Measurements from ENCODE around the gene VIM. TPM values are rescaled to one million over a fixed set of nuclear protein-coding genes. Genes with fewer than 3 reads are reported as not detected.

The VIM gene
- total RNA-seq, 1 experiment from 2014 or later = 7.2 TPM

- no peak overlapping the region for H3K4me2 ChIP-seq (ENCODE audit: low read length)
- no TSS peak for BruUV-seq (replicated peaks)
- TF ChIP-seq YY1 (IDR thresholded peaks at IDR 0.05; ENCODE audit: extremely low read depth, insufficient replicate concordance, low read depth, low read length) = no peak
- no peak for TF ChIP-seq ZNF274 (IDR thresholded peaks at IDR 0.05; ENCODE audit: low read depth, low read length)
- TF ChIP-seq SIN3A (IDR thresholded peaks at IDR 0.05; ENCODE audit: low read depth) = no peak
- no peak for TF ChIP-seq EGR1 (IDR thresholded peaks at IDR 0.05; ENCODE audit: low read depth)
- ChIA-PET POLR2A (interaction anchor here (1.5 to 2.4 kb wide), 2 partner anchors 12 to 321 kb away, joined by 6 to 13 read pairs; partner anchors contain the start of gene TRDMT1), CTCF (no interaction called here), RAD21 (ENCODE audit: low non-redundant PET in 1 of 2, low total read pairs in 2 of 2, uncharacterized antibody in 2 of 2, unreplicated experiment in 2 of 2) (no interaction called here)
- H3K9me3 ChIP-seq (ENCODE audit: control insufficient read depth in 1 of 2, insufficient read depth in 1 of 2, low read depth in 1 of 2, low read length in 2 of 2) = no peaks in the 10 kb centered on the region
- H3K36me3 ChIP-seq (ENCODE audit: control insufficient read depth in 1 of 2, insufficient read depth in 2 of 2, low read length in 2 of 2) = no peaks in the 10 kb centered on the region
- no peaks in the 10 kb centered on the region for H4K20me1 ChIP-seq (ENCODE audit: insufficient read depth)
- H3K9me2 ChIP-seq (ENCODE audit: insufficient read depth) = no peaks in the 10 kb centered on the region
- ATAC-seq (no peak), DNase-seq (ENCODE audit: low read depth, low spot score) (no peak)
- H3K4me1 ChIP-seq (ENCODE audit: control insufficient read depth in 1 of 2, insufficient read depth in 2 of 2, low read length in 2 of 2) = peaks cover 24 to 35% of the 10 kb centered on the region in 2 experiments
- no peaks in the 10 kb centered on the region for H3K79me2 ChIP-seq (ENCODE audit: insufficient read depth, low read length)
- H3K27me3 ChIP-seq (ENCODE audit: insufficient read depth, low read length) = no peaks in the 10 kb centered on the region
- H3K27ac ChIP-seq (ENCODE audit: low read depth, low read length) = no peak overlapping the region
- no peak overlapping the region for H2AFZ ChIP-seq (ENCODE audit: low read depth, low read length, poor library complexity, severe bottlenecking)
- no peak overlapping the region for H3K4me3 ChIP-seq (replicated peaks in 1 of 2; ENCODE audit: low read depth in 1 of 2, low read length in 2 of 2)
- H3K9ac ChIP-seq (ENCODE audit: low read length) = no peak overlapping the region
- intact Hi-C loops (cut with micrococcal nuclease) = no loop called here
These were observed 15.2 kb upstream of the VIM start for GRCh38 chr10:17212802-17213221.

GRCh38 chr10:17213646-17214349, 14.2 kb upstream of the VIM start:
- no peak overlapping the region for H3K27ac ChIP-seq (ENCODE audit: low read depth, low read length)
- H3K79me2 ChIP-seq (ENCODE audit: insufficient read depth, low read length) = no peaks in the 10 kb centered on the region
- H2AFZ ChIP-seq (ENCODE audit: low read depth, low read length, poor library complexity, severe bottlenecking) = no peak overlapping the region
- BruUV-seq (replicated peaks) = no TSS peak
- no peak overlapping the region for H3K4me2 ChIP-seq (ENCODE audit: low read length)
- ChIA-PET RAD21 (ENCODE audit: low non-redundant PET in 1 of 2, low total read pairs in 2 of 2, uncharacterized antibody in 2 of 2, unreplicated experiment in 2 of 2) (no interaction called here), CTCF (interaction anchor here (1.1 kb wide), 2 partner anchors 15 to 322 kb away, joined by 3 read pairs; partner anchors contain the start of gene VIM), POLR2A (interaction anchor here (1.1 to 2.4 kb wide), 2 partner anchors 13 to 322 kb away, joined by 3 to 13 read pairs; partner anchors contain the start of gene TRDMT1)
- DNase-seq (ENCODE audit: low read depth, low spot score) (no peak), ATAC-seq (no peak)
- H3K27me3 ChIP-seq (ENCODE audit: insufficient read depth, low read length) = no peaks in the 10 kb centered on the region
- peaks cover 24 to 35% of the 10 kb centered on the region in 2 experiments for H3K4me1 ChIP-seq (ENCODE audit: control insufficient read depth in 1 of 2, insufficient read depth in 2 of 2, low read length in 2 of 2)
- H3K4me3 ChIP-seq (replicated peaks in 1 of 2; ENCODE audit: low read depth in 1 of 2, low read length in 2 of 2) = no peak overlapping the region
- H3K9me3 ChIP-seq (ENCODE audit: control insufficient read depth in 1 of 2, insufficient read depth in 1 of 2, low read depth in 1 of 2, low read length in 2 of 2) = no peaks in the 10 kb centered on the region
- H3K9me2 ChIP-seq (ENCODE audit: insufficient read depth) = no peaks in the 10 kb centered on the region
- no peak overlapping the region for H3K9ac ChIP-seq (ENCODE audit: low read length)
- intact Hi-C loops (cut with micrococcal nuclease) = no loop called here
- no peaks in the 10 kb centered on the region for H3K36me3 ChIP-seq (ENCODE audit: control insufficient read depth in 1 of 2, insufficient read depth in 2 of 2, low read length in 2 of 2)
- no peaks in the 10 kb centered on the region for H4K20me1 ChIP-seq (ENCODE audit: insufficient read depth)
- TF ChIP-seq ELF1 (IDR thresholded peaks at IDR 0.05; ENCODE audit: borderline replicate concordance, low read depth) (no peak), REST (IDR thresholded peaks at IDR 0.05; ENCODE audit: low read depth) (no peak), SP1 (IDR thresholded peaks at IDR 0.05; ENCODE audit: low read depth) (no peak), ATF3 (IDR thresholded peaks at IDR 0.05) (no peak), ZBTB33 (IDR thresholded peaks at IDR 0.05; ENCODE audit: extremely low read depth, insufficient replicate concordance, low read length) (no peak), ZFX (IDR thresholded peaks at IDR 0.05) (no peak), FOSL1 (IDR thresholded peaks at IDR 0.05; ENCODE audit: low read depth) (no peak), CEBPB (IDR thresholded peaks at IDR 0.05; ENCODE audit: low read depth) (no peak), EGR1 (IDR thresholded peaks at IDR 0.05; ENCODE audit: low read depth) (no peak), RAD21 (IDR thresholded peaks at IDR 0.05; ENCODE audit: low read depth) (no peak), ZNF274 (IDR thresholded peaks at IDR 0.05; ENCODE audit: low read depth, low read length) (no peak), YY1 (IDR thresholded peaks at IDR 0.05; ENCODE audit: extremely low read depth, insufficient replicate concordance, low read depth, low read length) (no peak), CBX3 (IDR thresholded peaks at IDR 0.05; ENCODE audit: low read depth) (no peak)

All from HCT116 (cell line).